CD4-positive, alpha-beta T cell treated with Interleukin-6 at 100 ng/mL for 8 hours (primary cell): ENCODE measurements around the gene GNA12.

Experiments used
- DNase-seq: peaks from one replicate; pipeline ENCODE4 v3.0.0-alpha.2; 2020; ENCODE audit warnings: mixed read lengths, low spot score

Gene GNA12

GRCh38 chr7:2834748-2835441 is 9.2 kb downstream of the GNA12 start:
- DNase-seq, result no peak

GRCh38 chr7:2833083-2833910 is 10.8 kb downstream of the GNA12 start:
- no peak for DNase-seq

- no peak for DNase-seq
These were observed 11.6 kb downstream of the GNA12 start for GRCh38 chr7:2832461-2832860.

GRCh38 chr7:2830609-2831376 is 13.3 kb downstream of the GNA12 start:
- no peak for DNase-seq

GRCh38 chr7:2829040-2829439 is 15.1 kb downstream of the GNA12 start:
- DNase-seq, result no peak

GRCh38 chr7:2826771-2827170 is 17.3 kb downstream of the GNA12 start:
- DNase-seq, result no peak

- no peak for DNase-seq
These were observed 18.4 kb downstream of the GNA12 start for GRCh38 chr7:2825559-2826227.

- no peak for DNase-seq
These were observed 19.2 kb downstream of the GNA12 start for GRCh38 chr7:2824678-2825461.

GRCh38 chr7:2824026-2824677 is 20.0 kb downstream of the GNA12 start:
- DNase-seq, result no peak

GRCh38 chr7:2823130-2823529 is 21.0 kb downstream of the GNA12 start:
- no peak for DNase-seq

- no peak for DNase-seq
These were observed 22.1 kb downstream of the GNA12 start for GRCh38 chr7:2821842-2822507.

GRCh38 chr7:2821161-2821841 is 22.8 kb downstream of the GNA12 start:
- DNase-seq, result no peak

- no peak for DNase-seq
These were observed 23.6 kb downstream of the GNA12 start for GRCh38 chr7:2820508-2820934.

GRCh38 chr7:2819954-2820397 is 24.1 kb downstream of the GNA12 start:
- no peak for DNase-seq

- DNase-seq, result no peak
These were observed 24.8 kb downstream of the GNA12 start for GRCh38 chr7:2819161-2819953.

- no peak for DNase-seq
These were observed 25.5 kb downstream of the GNA12 start for GRCh38 chr7:2818653-2819052.

GRCh38 chr7:2818121-2818520 is 26.0 kb downstream of the GNA12 start:
- DNase-seq, result no peak

GRCh38 chr7:2817456-2817855 is 26.7 kb downstream of the GNA12 start:
- no peak for DNase-seq

- DNase-seq, result no peak
These were observed 28.2 kb downstream of the GNA12 start for GRCh38 chr7:2815875-2816245.
